Lower leg skin (tissue), 3 donors: Measurements from ENCODE around the gene ST3GAL4.

Source experiments
- POLR2A ChIP-seq, 2 donors: fragments of 450-650 bp; IDR thresholded peaks; one replicate each; pipeline ENCODE4 v1.6.1; 2016 to 2017; ENCODE audit warnings: antibody characterized with exemption in 2 of 2, mild to moderate bottlenecking in 1 of 2, moderate library complexity in 1 of 2
- TF ChIP-seq, protein P1 (sequence below), 3 donors: fragments of 450-650 bp; IDR thresholded peaks; one replicate each; pipeline ENCODE4 v1.5.1; 2016; ENCODE audit warnings: antibody characterized with exemption in 3 of 3, mild to moderate bottlenecking in 3 of 3, moderate library complexity in 2 of 3

DNA sequence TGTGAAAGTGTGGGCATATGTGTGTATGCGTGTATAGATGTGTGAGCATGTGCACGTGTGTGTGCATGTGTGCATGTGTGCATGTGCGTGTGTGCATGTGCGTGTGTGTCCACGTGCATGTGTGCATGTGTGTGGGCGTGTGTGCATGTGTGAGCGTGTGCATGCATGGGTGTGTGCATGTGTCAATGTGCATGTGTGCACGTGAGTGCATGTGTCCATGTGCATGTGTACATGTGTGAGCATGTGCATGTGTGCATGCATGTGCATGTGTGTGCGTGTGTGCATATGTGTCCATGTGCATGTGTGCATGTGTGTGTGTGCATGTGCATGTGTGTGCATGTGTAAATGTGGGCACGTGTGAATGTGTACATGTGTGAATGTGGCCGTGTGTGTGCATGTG lies 95.3 kb downstream of the ST3GAL4 start:
- TF ChIP-seq POLR2A (IDR thresholded peaks at IDR 0.05) = no peak
- TF ChIP-seq, protein P1, sequence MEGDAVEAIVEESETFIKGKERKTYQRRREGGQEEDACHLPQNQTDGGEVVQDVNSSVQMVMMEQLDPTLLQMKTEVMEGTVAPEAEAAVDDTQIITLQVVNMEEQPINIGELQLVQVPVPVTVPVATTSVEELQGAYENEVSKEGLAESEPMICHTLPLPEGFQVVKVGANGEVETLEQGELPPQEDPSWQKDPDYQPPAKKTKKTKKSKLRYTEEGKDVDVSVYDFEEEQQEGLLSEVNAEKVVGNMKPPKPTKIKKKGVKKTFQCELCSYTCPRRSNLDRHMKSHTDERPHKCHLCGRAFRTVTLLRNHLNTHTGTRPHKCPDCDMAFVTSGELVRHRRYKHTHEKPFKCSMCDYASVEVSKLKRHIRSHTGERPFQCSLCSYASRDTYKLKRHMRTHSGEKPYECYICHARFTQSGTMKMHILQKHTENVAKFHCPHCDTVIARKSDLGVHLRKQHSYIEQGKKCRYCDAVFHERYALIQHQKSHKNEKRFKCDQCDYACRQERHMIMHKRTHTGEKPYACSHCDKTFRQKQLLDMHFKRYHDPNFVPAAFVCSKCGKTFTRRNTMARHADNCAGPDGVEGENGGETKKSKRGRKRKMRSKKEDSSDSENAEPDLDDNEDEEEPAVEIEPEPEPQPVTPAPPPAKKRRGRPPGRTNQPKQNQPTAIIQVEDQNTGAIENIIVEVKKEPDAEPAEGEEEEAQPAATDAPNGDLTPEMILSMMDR (IDR thresholded peaks at IDR 0.05) = no peak
